NT2/D1 (cell line): ENCODE measurements around the gene C13orf42.

Experiments
- DNase-seq: peaks from one replicate; pipeline ENCODE4 v3.0.0-alpha.2; 2011; ENCODE audit warnings: low read depth, low spot score
- H3K27me3 ChIP-seq: 2 replicates; pipeline ENCODE4 v1.6.0; 2011; ENCODE audit warnings: mild to moderate bottlenecking; ENCODE audit not compliant: insufficient read length, insufficient read depth
- H3K36me3 ChIP-seq: 2 replicates; pipeline ENCODE4 v1.6.1; 2011; ENCODE audit warnings: mild to moderate bottlenecking, low read length, mixed read lengths; ENCODE audit not compliant: insufficient read depth, insufficient read length
- H3K4me1 ChIP-seq: 2 replicates; pipeline ENCODE4 v1.5.1; 2011; ENCODE audit not compliant: insufficient read depth, insufficient read length
- H3K4me3 ChIP-seq: 2 replicates; pipeline ENCODE4 v1.5.1; 2011; ENCODE audit warnings: low read depth; ENCODE audit not compliant: insufficient read length
- H3K9ac ChIP-seq: 2 replicates; pipeline ENCODE4 v1.6.0; 2011; ENCODE audit warnings: low read depth; ENCODE audit not compliant: insufficient read length
- H3K9me3 ChIP-seq: 2 replicates; pipeline ENCODE4 v1.5.1; 2011; ENCODE audit warnings: mild to moderate bottlenecking, low read length; ENCODE audit not compliant: insufficient read depth
- SUZ12 ChIP-seq: IDR thresholded peaks from 2 replicates; pipeline ENCODE4 v1.6.1; 2011; ENCODE audit not compliant: insufficient read length, insufficient read depth; ENCODE audit errors: extremely low read depth
- YY1 ChIP-seq: IDR thresholded peaks from 2 replicates; pipeline ENCODE4 v1.6.1; 2011; ENCODE audit not compliant: insufficient read length, insufficient read depth
- ZNF274 ChIP-seq: IDR thresholded peaks from 2 replicates; pipeline ENCODE4 v1.6.1; 2011; ENCODE audit warnings: mild to moderate bottlenecking, low read depth, low read length

The C13orf42 gene

DNA sequence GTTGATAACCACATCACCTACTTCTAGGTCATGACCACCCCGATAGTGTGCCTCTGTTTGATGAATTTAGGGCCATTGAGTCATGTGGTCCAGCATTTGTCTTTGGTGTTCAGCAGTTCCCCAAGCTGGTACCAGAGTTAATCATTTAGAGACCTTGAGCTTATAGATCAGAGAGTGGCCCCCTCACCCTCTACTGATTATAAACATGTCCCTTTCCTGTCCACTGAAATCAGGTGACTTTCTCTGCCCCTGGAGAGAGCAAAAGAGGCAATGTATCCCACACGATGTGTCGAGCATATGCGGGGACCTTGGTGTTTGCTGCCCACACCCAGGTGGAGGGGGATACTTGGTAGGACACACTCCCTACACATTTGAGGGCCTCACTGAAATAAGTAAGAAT, 46.3 kb downstream of the C13orf42 start:
- Histone ChIP-seq H3K27me3 (no peaks in the 10 kb centered on the region), H3K36me3 (no peaks in the 10 kb centered on the region), H3K9ac (no peak overlapping the region), H3K9me3 (no peaks in the 10 kb centered on the region), H3K4me1 (no peaks in the 10 kb centered on the region), H3K4me3 (no peak overlapping the region)
- no peak for DNase-seq
- TF ChIP-seq SUZ12 (no peak), YY1 (no peak), ZNF274 (no peak)

GRCh38 chr13:51063909-51064308, 47.2 kb downstream of the C13orf42 start:
- Histone ChIP-seq H3K4me1 (no peaks in the 10 kb centered on the region), H3K9ac (no peak overlapping the region), H3K36me3 (no peaks in the 10 kb centered on the region), H3K4me3 (no peak overlapping the region), H3K27me3 (no peaks in the 10 kb centered on the region), H3K9me3 (no peaks in the 10 kb centered on the region)
- no peak for DNase-seq
- TF ChIP-seq SUZ12, result no peak
- TF ChIP-seq YY1, result no peak
- TF ChIP-seq ZNF274, result no peak

DNA sequence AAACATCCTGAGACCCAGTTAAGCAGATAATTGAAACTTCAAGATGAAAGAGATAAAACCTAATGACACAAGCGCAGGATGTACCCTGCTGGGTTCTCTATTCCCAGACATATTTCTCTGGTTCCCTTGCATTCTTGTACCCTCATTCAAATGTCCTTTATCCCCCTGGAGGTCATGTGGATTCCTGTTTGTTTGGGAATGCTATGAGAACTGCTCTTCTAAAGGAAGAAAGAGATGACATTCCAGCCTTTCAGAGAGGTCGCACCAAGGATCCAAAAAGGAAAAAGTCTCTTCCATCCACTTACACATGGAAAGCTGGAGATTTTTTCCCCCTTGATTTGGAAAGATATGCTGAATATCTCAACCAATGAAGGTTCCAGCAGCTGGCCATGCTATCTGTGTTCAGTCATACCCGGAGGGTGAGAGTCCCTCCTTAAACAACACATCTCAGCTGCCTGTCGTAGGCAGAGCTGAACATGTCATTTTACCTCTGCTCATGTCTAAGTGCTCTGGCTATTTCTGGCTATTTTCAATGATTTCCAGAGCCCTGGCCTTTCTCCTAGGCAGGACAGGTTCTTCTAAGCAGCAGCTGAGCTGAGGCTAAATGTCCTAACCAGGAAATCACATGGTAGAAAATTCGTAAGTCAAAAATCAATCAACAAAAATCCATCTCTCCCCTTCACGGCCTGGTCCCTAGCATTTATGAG, 52.5 kb downstream of the C13orf42 start:
- Histone ChIP-seq H3K4me3 (no peak overlapping the region), H3K9me3 (no peaks in the 10 kb centered on the region), H3K9ac (no peak overlapping the region), H3K4me1 (no peaks in the 10 kb centered on the region), H3K27me3 (no peaks in the 10 kb centered on the region), H3K36me3 (no peaks in the 10 kb centered on the region)
- TF ChIP-seq SUZ12 (no peak), ZNF274 (no peak), YY1 (no peak)
- DNase-seq, result peak; percentile 65

DNA sequence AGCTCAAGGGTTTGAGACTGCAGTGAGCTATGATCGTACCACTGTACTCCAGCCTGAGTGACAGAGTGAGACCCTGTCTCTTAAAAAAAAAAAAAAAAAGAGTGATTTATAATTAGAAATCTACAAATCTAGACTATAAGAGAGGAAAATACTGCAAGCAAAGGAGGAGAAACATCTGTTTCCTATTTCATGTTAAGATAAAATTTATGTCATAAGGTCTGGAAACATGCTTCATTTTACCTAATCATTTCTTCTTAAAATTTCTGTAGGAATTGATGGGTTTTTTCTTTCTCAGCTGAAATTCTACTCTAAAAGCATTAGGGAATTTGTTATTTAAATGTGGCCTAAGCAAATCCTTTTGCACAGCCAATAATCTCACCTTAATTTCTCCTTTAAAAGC, 53.2 kb downstream of the C13orf42 start:
- Histone ChIP-seq H3K9ac (no peak overlapping the region), H3K27me3 (no peaks in the 10 kb centered on the region), H3K9me3 (no peaks in the 10 kb centered on the region), H3K4me1 (no peaks in the 10 kb centered on the region), H3K4me3 (no peak overlapping the region), H3K36me3 (no peaks in the 10 kb centered on the region)
- TF ChIP-seq SUZ12, result no peak
- TF ChIP-seq ZNF274, result no peak
- no peak for TF ChIP-seq YY1
- no peak for DNase-seq

DNA sequence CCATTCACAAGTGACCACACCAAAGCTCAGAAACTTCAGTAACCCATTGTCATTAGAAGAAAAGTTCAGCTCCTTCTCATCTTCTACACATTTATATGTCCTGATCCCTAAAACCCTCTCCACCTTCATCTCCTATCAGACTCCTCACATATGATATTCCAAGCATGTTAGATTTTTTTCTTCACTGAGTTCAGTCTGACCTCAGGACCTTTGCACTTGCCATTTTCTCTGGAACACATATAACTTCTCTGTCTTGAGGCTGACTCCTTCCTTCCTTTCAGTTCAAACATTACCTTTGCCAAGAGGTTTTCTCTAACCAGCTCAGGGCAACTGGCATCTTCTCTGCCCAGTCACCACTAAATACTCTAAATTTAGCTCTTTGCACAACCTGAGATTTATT, 54.1 kb downstream of the C13orf42 start:
- H3K9ac ChIP-seq, result no peak overlapping the region
- H3K36me3 ChIP-seq, result no peaks in the 10 kb centered on the region
- no peak overlapping the region for H3K4me3 ChIP-seq
- no peaks in the 10 kb centered on the region for H3K9me3 ChIP-seq
- no peaks in the 10 kb centered on the region for H3K4me1 ChIP-seq
- no peak for TF ChIP-seq YY1
- no peak for TF ChIP-seq SUZ12
- no peak for TF ChIP-seq ZNF274
- no peak for DNase-seq
- no peaks in the 10 kb centered on the region for H3K27me3 ChIP-seq

DNA sequence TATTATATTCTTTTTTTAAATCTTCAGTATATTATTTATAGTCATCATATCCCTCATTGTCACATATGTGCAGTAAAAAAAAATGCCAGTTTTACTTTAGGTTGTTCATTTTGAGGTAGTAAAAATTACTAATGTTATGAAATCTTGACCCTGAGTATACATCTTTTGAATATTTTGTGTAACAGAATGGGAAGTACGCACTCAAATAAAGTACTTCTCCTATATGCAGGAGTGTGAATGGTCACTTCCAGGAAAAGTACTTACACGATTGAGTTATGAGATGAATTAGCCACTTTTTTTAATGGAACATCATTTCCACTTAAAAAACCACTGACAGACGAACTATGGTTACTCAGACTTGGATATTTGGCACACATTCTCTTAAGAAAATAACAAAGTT, 58.5 kb downstream of the C13orf42 start:
- TF ChIP-seq ZNF274 (no peak), YY1 (no peak), SUZ12 (no peak)
- Histone ChIP-seq H3K27me3 (no peaks in the 10 kb centered on the region), H3K4me3 (no peak overlapping the region), H3K4me1 (no peaks in the 10 kb centered on the region), H3K36me3 (no peaks in the 10 kb centered on the region), H3K9me3 (no peaks in the 10 kb centered on the region), H3K9ac (no peak overlapping the region)
- no peak for DNase-seq

DNA sequence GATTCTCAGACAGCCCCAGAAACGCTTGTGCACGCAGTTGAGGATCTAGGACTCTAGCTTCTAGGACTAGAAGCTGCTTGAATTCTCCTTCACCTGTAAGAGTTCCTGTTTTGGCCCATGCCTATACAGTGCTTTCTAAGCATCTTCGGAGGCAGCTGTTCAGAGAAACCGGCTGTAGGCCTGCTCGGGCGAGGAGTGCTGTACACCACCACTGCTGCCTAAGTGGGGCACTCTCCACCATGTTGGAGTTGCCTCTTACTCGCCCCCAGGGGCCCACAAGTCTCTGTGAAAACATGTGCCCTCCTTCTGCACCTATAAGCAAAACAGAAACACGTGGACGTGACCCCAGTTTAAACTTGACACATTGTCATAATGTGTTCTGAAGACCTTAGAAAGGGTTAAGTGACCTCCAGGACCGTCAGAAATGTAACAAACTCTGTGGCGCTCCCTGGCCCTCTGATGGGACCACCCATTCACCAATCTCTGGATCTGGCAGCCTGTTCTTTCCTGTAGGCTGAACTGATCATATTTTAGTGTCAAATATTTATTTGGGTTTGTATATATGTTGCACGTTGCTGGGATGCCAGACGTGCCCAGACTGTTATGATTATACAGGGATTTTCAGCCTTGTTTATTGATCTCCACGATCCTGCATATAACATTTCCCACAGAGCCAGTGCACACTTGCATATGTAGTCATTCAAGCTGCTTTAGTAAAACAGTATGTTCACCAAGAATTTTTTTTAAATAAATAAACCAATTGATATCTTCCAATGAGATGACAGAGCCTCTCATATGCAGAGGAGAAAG, 60.8 kb downstream of the C13orf42 start:
- no peaks in the 10 kb centered on the region for H3K4me1 ChIP-seq
- no peak for DNase-seq
- no peaks in the 10 kb centered on the region for H3K9me3 ChIP-seq
- H3K9ac ChIP-seq, result no peak overlapping the region
- H3K4me3 ChIP-seq, result no peak overlapping the region
- H3K36me3 ChIP-seq, result no peaks in the 10 kb centered on the region
- H3K27me3 ChIP-seq, result no peaks in the 10 kb centered on the region
- TF ChIP-seq YY1, result no peak
- TF ChIP-seq SUZ12, result no peak
- no peak for TF ChIP-seq ZNF274
